NCI-H2107 (cell line): ENCODE measurements around the gene FMC1.
"Not testable (repeated sequence)": the region's sequence is repeated elsewhere in the genome, so short reads cannot be mapped to it uniquely, and the experiment has no call there.

ENCODE experiments used
- DNase-seq: peaks from one replicate; lab custom pipeline; 2025; lab: John Stamatoyannopoulos, UW

FMC1 gene, protein sequence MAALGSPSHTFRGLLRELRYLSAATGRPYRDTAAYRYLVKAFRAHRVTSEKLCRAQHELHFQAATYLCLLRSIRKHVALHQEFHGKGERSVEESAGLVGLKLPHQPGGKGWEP

DNA sequence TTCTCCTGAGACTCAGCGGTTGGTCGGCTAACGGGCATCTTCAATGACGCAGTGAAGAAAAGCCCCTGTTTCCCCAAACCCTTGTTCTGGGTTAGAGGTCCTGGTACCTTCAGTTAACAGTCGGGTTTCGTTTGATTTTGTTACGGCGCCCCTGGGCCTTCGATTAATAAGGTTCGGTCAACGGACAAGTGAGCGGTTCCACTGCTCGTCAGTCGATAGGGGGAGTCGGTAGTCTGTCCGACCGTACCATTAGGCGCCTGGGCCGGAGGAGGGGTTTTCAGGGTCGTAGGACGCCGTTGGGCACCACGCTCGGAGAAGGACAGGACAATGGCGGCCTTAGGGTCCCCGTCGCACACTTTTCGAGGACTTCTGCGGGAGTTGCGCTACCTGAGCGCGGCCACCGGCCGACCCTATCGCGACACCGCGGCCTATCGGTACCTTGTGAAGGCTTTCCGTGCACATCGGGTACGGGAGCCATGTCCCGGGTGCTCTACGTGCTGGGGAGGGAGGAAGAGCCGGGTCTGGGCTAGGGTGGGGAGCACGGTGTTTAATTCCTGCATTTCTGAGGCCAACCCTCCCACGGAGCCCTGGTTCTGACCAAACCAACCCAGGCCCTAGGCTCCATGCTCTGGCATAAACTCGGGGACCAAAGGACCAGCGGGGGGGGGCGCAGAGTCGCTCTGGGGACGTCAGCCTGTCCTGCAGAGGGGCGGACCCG is at the start of gene FMC1:
FMC1 (plus strand) TSS at position 280 of the 718 bp plus-strand sequence; CDS start at position 328, 48 bp downstream.
- peak; percentile 93 for DNase-seq

DNA sequence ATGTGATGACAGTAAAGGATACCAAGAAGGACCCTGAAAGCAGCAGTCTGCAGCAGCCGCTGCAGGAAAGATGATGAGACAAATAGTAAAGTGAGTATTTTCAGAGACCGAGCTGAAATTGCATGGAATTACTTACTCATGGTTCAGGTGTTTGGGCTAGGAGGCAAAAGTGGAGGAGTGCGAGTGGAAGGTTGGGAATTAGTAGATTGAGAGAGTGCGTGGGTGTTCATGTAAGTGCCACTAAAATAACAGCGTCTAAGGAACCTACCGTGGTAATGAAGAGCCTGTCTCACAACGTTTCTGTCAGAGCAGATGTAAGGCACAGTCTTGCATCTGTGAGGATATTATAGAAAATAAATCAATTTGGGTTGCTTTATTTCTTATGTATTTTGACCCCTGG is 48.3 kb upstream of the FMC1 start:
- no peak for DNase-seq

DNA sequence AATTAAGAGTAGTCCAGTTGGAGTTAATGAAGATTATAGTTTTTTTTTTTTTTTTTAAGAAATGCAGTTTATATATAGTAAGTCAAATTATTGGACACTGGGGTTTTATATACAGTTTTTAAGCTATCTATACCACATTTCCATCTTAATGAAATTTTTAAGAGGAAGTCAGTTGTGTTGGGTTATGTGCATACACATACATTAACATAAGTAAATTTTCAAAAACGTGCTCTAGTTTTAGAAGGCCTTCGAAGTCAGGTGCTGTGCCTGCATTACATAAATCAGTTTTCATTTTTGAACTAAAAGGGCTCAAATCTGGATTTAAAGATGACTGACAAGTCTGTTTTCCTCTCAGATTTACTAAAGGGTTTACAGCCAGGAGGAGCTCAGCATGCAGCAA is 47.6 kb upstream of the FMC1 start:
- DNase-seq: no peak

DNA sequence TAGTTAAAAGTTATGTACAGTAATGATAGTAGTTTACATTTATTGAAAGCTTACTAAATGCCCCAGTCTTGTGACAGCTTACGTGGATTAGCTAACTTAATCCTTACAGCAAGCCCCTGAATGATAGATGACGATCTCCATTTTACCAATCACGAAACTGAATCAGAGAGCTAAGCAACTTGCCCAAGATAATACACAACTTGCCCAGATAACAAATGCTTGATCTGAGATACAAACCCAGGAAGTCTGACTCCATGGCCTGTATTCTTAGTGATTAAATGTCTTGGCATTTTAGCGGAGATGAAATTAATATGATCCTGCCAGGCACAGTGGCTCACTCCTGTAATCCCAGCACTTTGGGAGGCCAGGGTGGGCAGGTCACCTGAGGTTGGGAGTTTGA is 46.9 kb upstream of the FMC1 start:
- DNase-seq: no peak

DNA sequence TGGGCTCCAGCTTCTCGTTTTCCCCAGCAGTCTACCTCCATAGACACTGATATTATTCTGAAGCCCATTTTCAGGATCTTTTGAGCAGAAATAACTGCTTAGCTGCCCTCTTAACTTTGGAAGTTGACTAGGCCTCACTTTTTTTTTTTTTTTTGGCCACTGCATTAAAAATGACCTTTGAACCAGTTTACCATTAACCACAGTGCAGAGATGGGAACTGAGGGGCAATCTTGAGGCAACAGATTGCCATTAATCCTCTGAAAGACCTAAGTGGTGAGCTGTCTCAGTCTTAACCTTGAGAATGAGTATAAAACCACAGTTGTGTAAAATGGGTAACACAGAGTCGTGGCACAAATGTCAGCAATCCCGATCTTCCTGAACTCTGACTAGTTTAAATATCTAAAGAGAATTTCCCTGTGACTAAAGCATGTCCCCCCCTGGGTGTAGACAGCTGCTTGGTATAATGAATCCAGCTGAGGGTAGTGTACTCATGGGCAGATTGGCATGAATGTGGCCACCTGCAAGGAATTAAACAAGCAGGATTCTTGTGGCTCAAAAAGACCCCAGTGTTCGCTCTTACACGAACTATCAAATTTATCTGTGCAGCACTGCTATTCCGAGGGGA is 46.1 kb upstream of the FMC1 start:
- DNase-seq: no peak

DNA sequence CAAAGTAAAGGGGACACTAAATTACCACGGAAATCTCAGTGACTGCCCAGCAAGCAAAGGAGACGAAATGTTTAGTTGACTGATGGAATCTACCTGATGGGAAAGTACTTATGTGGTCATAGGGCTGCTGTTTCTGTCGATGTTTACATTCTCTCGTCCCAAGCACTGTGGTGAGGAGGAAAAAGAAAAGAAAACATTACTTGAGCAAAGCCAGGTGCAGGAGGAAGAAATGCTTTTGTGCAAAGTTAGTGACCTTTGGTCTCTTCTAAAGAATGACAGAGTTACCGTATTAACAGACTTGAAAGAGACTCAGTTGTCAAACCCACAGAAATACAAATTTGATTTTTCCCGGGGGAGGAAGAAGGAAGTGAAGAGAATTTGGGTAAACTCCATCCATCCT is 43.3 kb upstream of the FMC1 start:
- DNase-seq: no peak

DNA sequence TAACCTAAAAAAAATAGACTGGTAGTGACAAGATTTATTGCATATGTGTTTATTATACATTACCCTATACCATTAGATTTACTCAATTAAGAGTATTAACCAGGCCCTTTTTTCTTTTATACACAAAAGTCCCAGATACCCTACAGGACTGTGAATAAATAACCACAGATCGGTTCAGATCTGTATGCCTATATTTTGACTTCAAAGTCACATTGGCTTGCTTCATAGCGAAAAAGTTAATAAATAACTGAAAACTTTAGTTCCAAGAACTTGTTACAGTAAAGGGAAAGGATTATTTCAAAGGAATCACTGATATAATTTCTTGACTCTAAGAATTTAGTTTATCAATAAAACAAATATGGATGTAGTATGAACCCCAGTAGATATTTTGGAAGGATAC is 41.8 kb upstream of the FMC1 start:
- DNase-seq: no peak

DNA sequence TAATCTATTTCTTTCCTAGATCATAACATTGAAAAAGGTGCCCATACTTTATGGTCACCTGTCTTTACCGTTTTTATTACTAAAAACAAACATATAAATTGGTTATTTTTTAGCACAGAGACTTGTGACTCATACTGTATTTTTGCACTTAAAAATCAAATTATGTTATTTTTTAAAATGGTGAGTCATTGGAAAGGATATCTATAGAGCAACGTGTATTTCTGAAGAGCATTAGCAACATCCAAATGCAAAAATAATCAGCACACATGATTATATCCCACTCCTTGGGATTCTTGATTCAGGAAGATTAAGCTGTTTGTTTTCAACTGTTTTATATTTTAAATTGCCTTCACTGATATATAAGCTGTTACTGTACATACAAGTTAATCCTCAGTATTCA is 40.7 kb upstream of the FMC1 start:
- DNase-seq: no peak

DNA sequence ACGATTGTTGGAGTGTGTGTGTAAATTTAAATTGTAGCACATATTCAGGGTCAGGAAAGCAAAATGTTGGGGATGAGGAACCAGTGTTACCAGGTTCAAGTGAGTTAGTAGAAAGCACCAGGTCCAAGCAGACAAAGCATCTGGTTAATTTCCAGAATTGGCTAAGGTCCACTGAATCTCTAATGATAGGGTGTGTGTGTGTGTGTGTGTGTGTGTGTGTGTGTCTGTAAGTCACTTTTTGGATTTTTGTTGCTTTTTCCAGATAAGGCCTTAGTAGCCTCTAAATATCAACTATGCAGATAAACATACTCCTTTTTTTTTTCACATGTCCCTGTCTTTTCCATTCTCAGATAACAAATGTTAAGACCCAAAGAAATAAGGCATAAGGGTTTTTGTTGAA is 36.6 kb upstream of the FMC1 start:
- no peak for DNase-seq

DNA sequence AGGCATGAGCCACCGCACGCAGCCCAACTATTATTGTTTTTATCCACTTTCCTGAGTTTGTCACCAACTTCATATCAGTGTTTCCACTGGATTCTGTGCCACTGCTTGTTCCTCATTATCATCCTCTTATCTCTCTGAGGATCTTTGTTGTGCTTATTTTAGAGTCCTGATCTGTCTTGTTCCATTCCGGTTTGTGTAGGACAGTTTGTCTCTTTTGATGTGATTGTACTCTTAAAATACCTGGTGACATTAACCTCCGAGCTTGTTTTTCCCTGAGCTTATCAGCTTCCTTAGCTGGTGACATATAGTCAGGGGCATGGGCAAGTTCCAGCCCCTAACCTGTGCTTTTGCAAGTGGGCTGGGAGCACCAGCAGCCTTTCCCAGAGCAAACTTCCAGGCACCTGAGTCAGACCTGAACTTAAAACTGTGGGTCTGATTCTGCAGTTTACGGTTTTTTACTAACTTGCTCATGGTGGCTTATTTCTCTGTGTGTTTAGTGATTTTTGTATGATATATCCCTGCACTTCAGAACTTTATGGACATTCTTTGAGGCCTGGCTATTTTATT is 23.1 kb upstream of the FMC1 start:
- DNase-seq: no peak

DNA sequence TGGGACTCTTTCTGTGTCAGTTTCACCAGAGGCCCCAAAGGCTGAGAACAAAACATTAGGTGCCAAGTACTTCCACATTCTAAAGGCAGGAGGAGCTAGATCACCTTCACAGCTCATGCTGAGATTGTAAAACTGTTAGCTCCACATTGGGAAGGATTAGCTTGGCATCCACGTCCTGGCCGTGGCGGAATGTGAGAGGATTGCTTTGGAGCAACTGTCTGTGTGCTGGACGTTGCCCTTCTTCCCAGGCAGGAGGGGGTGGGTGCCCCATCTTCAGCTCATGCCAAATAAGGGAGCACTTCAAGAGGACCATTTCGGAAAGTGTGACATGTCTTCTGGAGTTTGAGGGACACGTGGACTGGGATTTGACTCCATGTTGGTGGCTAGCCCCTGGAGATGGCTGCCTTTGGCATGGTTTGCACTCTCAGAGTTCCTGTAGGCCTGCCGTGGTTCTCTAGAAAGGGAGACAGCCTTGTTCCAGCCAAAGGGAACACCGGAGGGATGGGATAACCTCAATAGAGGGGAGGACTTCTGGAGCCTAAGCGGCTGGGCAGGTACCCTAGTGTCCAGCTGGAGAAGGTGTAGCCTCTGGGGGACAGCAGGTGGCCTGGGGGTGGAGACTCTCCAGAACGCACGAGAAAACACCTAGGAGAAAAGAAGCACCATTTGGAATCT is 19.9 kb upstream of the FMC1 start:
- DNase-seq: no peak

DNA sequence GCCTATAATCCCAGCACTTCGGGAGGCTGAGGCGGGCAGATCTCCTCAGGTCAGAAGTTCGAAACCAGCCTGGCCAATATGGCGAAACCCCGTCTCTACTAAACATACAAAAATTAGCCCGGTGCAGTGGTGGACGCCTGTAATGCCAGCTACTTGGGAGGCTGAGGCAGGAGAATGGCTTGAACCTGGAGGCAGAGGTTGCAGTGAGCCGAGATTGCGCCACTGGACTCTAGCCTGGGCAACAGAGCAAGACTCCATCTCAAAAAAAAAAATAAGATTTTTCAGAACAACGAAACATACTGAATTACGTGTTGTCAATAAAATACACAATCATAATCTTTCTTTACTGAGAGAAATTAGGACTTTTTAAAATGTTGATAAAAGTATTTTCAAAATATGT is 16.4 kb upstream of the FMC1 start:
- not testable (repeated sequence) for DNase-seq

DNA sequence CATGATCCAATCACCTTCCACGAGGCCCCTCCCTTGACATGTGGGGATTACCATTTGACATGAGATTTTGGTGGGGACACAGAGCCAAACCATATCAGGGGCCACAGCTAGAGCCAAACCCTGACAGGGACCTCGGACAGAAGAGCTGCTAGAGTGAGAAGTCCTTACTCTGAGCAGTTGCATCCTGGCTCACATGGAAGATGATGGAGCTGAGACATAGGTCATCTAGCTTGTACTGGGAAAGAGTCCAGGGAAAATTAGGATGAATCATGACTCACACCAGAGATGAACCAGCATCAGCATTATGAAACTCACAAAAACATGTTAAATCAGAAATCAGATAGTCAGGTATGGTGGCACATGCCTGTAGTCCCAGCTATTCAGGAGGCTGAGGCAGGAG is 12.8 kb upstream of the FMC1 start:
- DNase-seq: no peak

DNA sequence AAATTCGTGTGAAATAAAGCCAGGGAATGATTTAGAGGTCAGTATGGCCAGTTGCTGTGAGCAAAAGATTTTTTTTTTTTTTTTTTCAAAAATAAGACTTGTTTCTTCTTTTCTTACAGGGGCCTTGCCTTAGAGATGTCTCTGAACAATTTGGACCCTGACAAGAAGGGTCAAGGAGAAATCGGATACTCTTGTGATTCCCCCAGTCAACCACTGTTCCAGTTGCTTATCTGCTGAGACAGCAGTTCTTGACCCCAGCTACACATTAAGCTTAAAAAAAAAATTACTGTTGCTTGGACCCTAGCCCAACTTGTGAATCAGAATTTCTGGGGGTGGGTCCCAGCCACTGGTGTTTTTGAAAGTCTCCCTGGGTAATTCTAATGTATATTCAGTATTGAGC is 12.0 kb upstream of the FMC1 start:
- no peak for DNase-seq

DNA sequence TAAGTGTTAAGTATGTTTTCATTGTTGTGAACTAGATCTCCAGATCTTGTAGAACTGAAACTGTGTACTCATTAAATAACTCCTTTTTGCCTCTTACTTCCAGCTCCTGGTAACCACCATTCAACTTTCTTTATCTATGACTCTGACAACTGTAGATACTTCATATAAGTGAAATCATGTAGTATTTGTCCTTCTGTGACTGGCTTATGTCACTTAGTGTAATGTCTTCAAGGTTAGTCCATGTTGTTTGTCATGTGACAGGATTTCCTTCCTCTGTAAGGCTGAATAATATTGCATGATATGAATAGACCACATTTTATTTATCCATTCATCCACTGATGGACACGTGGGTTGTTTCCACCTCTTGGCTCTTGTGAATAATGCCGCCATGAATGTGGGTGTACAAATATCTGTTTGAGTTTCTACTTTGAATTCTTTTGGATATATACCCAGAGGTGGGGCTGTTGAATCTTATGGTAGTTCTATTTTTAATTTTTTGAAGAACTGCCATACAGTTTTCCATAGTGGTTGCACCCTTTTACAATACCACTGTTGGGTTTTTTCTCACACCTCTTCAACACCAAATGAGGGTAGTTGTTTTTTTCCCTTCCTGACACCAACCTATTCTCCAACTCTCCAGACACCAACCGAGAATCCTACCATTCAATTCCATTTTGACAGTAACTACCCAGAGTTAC is 10.7 kb upstream of the FMC1 start:
- no peak for DNase-seq

DNA sequence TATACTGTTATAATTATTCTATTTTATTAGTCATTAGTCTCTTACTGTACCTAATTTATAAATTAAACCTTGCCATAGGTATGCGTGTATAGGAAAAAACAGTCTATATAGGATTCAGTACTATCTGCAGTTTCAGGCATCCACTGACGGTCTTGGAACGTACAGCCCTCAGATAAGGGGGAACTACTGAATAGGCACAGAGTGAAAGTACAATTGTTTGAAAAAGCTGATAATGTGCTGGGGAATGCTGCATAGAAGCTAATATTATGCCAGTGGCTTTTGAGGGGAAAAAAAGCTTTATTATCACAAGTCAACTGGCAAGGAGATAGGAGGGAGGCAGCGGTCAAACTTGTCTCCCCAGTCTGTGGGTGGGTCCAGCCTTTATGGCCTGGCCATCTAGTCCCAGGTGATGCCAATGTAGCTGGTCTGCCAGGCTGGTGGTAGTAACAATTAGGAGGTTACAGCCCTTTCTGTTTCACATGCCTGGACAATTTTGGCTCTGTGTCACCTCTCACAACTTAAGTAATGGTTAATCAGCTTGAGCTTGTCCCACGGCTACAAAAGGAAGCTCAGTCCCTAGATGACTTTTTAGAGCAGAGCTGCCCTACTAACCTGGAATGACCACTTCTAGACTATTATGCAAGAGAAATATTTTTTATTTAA is 8.3 kb upstream of the FMC1 start:
- DNase-seq: no peak

DNA sequence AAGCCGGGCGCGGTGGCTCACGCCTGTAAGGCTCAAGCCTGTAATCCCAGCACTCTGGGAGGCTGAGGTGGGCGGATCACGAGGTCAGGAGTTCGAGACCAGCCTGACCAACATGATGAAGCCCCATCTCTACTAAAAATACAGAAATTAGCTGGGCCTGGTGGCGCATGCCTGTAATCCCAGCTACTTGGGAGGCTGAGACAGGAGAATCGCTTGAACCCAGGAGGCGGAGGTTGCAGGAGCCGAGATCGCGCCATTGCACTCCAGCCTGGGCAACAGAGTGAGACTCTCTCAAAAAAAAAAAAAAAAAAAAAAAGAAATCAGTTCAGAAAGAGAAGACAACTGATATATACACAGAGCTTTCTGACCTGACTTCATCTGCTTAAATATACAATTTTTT is 7.7 kb upstream of the FMC1 start:
- not testable (repeated sequence) for DNase-seq

DNA sequence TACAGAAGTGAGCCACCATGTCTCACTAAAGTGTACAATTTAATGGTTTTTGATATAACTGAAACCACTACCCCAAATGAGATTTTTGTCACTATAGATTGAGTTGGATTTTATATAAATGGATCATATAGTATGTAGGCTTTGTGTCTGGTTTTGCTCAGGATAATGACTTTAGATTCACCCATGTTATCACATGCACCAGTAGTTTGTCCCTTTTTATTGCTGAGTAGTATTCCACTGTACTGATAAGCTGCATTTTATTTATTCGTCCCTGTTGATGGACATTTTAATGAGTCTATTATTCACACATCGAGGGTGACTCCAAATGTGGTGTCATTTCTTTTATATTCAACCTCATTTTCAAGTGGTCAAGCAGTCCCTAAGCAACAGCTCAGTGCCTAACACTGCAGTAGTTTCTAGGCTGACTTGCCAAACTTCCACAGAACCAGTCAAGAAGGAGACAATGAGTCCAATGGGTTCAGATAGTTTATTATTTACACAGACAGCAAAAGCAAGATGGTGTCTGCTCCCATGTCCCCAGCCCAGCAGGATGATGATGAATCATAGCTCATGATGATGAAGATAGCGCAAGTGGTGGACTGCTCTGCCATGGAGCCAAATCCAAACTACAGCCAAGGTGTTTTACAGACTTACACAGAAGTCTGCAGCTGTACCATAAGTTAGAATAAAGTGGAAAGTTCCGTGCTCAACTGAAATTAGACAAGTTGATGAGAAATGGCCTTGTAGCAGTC is 6.6 kb upstream of the FMC1 start:
- no peak for DNase-seq

DNA sequence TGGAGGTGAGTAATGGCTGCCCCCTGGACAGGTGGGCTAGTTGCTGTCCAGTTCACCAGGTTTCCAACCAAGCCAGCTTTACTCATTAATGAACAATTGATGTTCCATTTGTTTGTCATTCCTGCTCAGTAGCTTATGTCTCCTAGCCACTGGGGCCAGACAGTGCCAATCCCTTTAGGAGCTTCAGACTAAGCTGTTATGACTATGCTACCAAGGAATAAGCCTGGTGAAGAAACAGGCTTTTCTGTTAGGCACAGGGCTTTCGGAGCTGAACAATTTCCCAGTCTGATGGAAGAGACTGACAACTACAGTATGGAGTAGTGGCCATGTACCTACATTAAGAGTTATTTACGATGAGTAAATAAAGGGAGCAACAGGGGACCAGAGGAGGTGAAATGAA is 2.1 kb upstream of the FMC1 start:
- DNase-seq: no peak

DNA sequence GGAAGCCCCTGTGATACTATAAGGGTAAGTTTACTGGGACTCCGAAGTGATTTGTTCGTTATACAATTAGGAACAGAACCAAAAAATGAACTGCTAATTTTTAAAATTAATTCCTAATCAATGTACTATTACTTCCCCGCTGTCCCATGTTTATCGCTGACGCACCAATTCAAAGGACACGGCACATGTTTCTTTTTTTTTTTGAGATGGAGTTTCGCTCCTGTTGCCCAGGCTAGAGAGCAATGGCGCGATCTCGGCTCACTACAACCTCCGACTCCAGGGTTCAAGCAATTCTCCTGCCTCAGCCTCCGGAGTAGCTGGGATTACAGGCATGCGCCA is 1.5 kb upstream of the FMC1 start:
- no peak for DNase-seq
